SK-N-SH (cell line): Measurements from ENCODE around the gene ZNF503. TPM values are rescaled to one million over a fixed set of nuclear protein-coding genes. Genes with fewer than 3 reads are reported as not detected.

ENCODE experiments used
- CTCF ChIA-PET: fragments of 300-600, 350-600 bp; formaldehyde crosslinking; extraction: SDS; loops from one replicate; lab custom pipeline; 2021; lab: Yijun Ruan, JAX
- POLR2A ChIA-PET: fragments of 350-600 bp; sonication (Branson Sonifier 250); formaldehyde crosslinking; extraction: SDS; loops from one replicate; lab custom pipeline; 2020; ENCODE audit warnings: antibody characterized with exemption, inconsistent platforms; lab: Yijun Ruan, JAX
- DNase-seq: peaks from one replicate; pipeline ENCODE4 v3.0.0; 2012
- H2AFZ ChIP-seq: fragments of 200-600 bp; sonication (generic); 2 replicates; pipeline ENCODE4 v1.8.1; 2016; ENCODE audit warnings: antibody characterized with exemption, mild to moderate bottlenecking, low read depth
- H3F3A ChIP-seq: fragments of 200-600 bp; sonication (generic); replicated peaks from 2 replicates; pipeline ENCODE3; 2016; ENCODE audit warnings: antibody characterized with exemption, mild to moderate bottlenecking; ENCODE audit not compliant: insufficient read depth
- H3K27ac ChIP-seq, 2 experiments: fragments of 200-500 bp in 1 of 2; fragments of 200-600 bp in 1 of 2; sonication (Bioruptor generic) in 1 of 2; sonication (generic), shearing (Covaris generic) in 1 of 2; 2 replicates each; pipeline versions ENCODE4 v1.5.1 to v1.6.1; 2014 to 2016; ENCODE audit warnings: low read depth in 2 of 2, inconsistent platforms in 1 of 2, low read length in 1 of 2, mild to moderate bottlenecking in 1 of 2, mixed read lengths in 1 of 2
- H3K27me3 ChIP-seq: fragments of 200-600 bp; sonication (generic), shearing (Covaris generic); 2 replicates; pipeline ENCODE4 v1.6.1; 2016; ENCODE audit warnings: mixed run types; ENCODE audit not compliant: insufficient read depth
- H3K36me3 ChIP-seq, 2 experiments: fragments of 200-500 bp in 1 of 2; fragments of 200-600 bp in 1 of 2; sonication (Bioruptor generic) in 1 of 2; sonication (generic) in 1 of 2; replicated peaks in 1 of 2; 2 replicates each; pipeline versions ENCODE3 to v1.5.1; 2014 to 2016; ENCODE audit warnings: low read length in 1 of 2, mild to moderate bottlenecking in 1 of 2; ENCODE audit not compliant: insufficient read depth in 2 of 2, control insufficient read depth in 1 of 2
- H3K4me1 ChIP-seq, 2 experiments: fragments of 200-500 bp in 1 of 2; fragments of 200-600 bp in 1 of 2; sonication (Bioruptor generic) in 1 of 2; sonication (generic), shearing (Covaris generic) in 1 of 2; 2 replicates each; pipeline versions ENCODE4 v1.5.1 to v1.6.1; 2014 to 2016; ENCODE audit warnings: low read depth in 1 of 2, low read length in 1 of 2, mixed run types in 1 of 2; ENCODE audit not compliant: insufficient read depth in 2 of 2, control insufficient read depth in 1 of 2
- H3K4me2 ChIP-seq: fragments of 200-600 bp; sonication (generic), shearing (Covaris generic); 2 replicates; pipeline ENCODE4 v1.6.1; 2017; ENCODE audit warnings: mixed run types
- H3K4me3 ChIP-seq, 2 experiments: fragments of 200-500 bp in 1 of 2; fragments of 200-600 bp in 1 of 2; sonication (Bioruptor generic) in 1 of 2; sonication (generic), shearing (Covaris generic) in 1 of 2; 2 replicates each; pipeline versions ENCODE4 v1.5.1 to v1.8.1; 2014 to 2016; ENCODE audit warnings: low read depth in 2 of 2, inconsistent platforms in 1 of 2, low read length in 1 of 2, mild to moderate bottlenecking in 1 of 2, mixed read lengths in 1 of 2, moderate library complexity in 1 of 2
- H3K79me2 ChIP-seq: fragments of 200-600 bp; sonication (generic); 2 replicates; pipeline ENCODE4 v1.8.1; 2017; ENCODE audit warnings: mild to moderate bottlenecking; ENCODE audit not compliant: insufficient read depth
- H3K9ac ChIP-seq: fragments of 200-600 bp; sonication (generic); 2 replicates; pipeline ENCODE4 v1.6.1; 2017; ENCODE audit warnings: mixed run types
- H3K9me2 ChIP-seq: fragments of 200-600 bp; sonication (generic); 2 replicates; pipeline ENCODE4 v1.6.1; 2017; ENCODE audit warnings: mixed run types
- H3K9me3 ChIP-seq: fragments of 200-600 bp; sonication (generic); 2 replicates; pipeline ENCODE4 v1.6.1; 2017; ENCODE audit warnings: mixed run types, mild to moderate bottlenecking, moderate library complexity
- H4K20me1 ChIP-seq: fragments of 200-600 bp; sonication (generic); 2 replicates; pipeline ENCODE4 v1.6.1; 2017; ENCODE audit warnings: mild to moderate bottlenecking, mixed run types; ENCODE audit not compliant: insufficient read depth
- CHD2 ChIP-seq: fragments of 150-350 bp; IDR thresholded peaks from 2 replicates; pipeline ENCODE4 v1.6.1; 2018; ENCODE audit warnings: low read length; ENCODE audit not compliant: partially characterized antibody
- ELF1 ChIP-seq: IDR thresholded peaks from 2 replicates; pipeline ENCODE4 v1.4.0; 2012
- EP300 ChIP-seq, 2 experiments: IDR thresholded peaks; 2 replicates each; pipeline versions ENCODE4 v1.4.0 to v1.6.1; 2012; ENCODE audit warnings: borderline replicate concordance in 1 of 2, low read depth in 1 of 2, low read length in 1 of 2
- EZH2phosphoT487 ChIP-seq: fragments of 200-600 bp; sonication (generic); IDR thresholded peaks from 2 replicates; pipeline ENCODE4 v1.6.1; 2017; ENCODE audit warnings: low read depth, mixed run types, mild to moderate bottlenecking, antibody characterized with exemption, moderate library complexity, borderline replicate concordance
- FOSL2 ChIP-seq: IDR thresholded peaks from 2 replicates; pipeline ENCODE4 v1.4.0; 2012; ENCODE audit warnings: low read depth, mild to moderate bottlenecking, moderate library complexity, borderline replicate concordance
- FOXJ3 ChIP-seq: sonication (generic); formaldehyde crosslinking; IDR thresholded peaks from 2 replicates; pipeline ENCODE4 v1.5.1; 2020; ENCODE audit warnings: mild to moderate bottlenecking, missing genetic modification reagents
- FOXM1 ChIP-seq: IDR thresholded peaks from 2 replicates; pipeline ENCODE4 v1.4.0; 2012; ENCODE audit warnings: low read depth, mild to moderate bottlenecking
- GABPA ChIP-seq: IDR thresholded peaks from 2 replicates; pipeline ENCODE4 v1.4.0; 2012; ENCODE audit warnings: low read depth, mild to moderate bottlenecking
- GATA2 ChIP-seq: sonication (generic); formaldehyde crosslinking; IDR thresholded peaks from 2 replicates; pipeline ENCODE4 v1.5.0; 2020; ENCODE audit warnings: mild to moderate bottlenecking, missing genetic modification reagents
- MEF2A ChIP-seq: IDR thresholded peaks from 2 replicates; pipeline ENCODE4 v1.4.0; 2012; ENCODE audit warnings: low read depth, borderline replicate concordance
- NFIC ChIP-seq: IDR thresholded peaks from 2 replicates; pipeline ENCODE4 v1.4.0; 2012; ENCODE audit warnings: borderline replicate concordance
- POLR2AphosphoS5 ChIP-seq: IDR thresholded peaks from 2 replicates; pipeline ENCODE4 v1.6.1; 2012; ENCODE audit warnings: low read depth, low read length
- RCOR1 ChIP-seq: fragments of 150-350 bp; IDR thresholded peaks from 2 replicates; pipeline ENCODE4 v1.6.1; 2017; ENCODE audit warnings: antibody characterized with exemption, low read length
- RXRA ChIP-seq: IDR thresholded peaks from 2 replicates; pipeline ENCODE4 v1.4.0; 2012; ENCODE audit warnings: low read depth, mild to moderate bottlenecking, borderline replicate concordance
- TAF1 ChIP-seq: IDR thresholded peaks from 2 replicates; pipeline ENCODE4 v1.6.1; 2012; ENCODE audit warnings: low read depth, mild to moderate bottlenecking, low read length, moderate library complexity, borderline replicate concordance
- TEAD4 ChIP-seq: IDR thresholded peaks from 2 replicates; pipeline ENCODE4 v1.4.0; 2012; ENCODE audit warnings: mild to moderate bottlenecking, borderline replicate concordance; ENCODE audit not compliant: insufficient read depth
- ZBTB33 ChIP-seq: IDR thresholded peaks from 2 replicates; pipeline ENCODE4 v1.4.0; 2012; ENCODE audit warnings: low read depth, borderline replicate concordance
- WGBS: methylation state at CpG from one replicate; pipeline ENCODE4 v1.1.6; 2017; ENCODE audit warnings: low lambda C conversion rate; 5-methylcytosine and 5-hydroxymethylcytosine counted together
- polyA plus RNA-seq, 3 experiments: library from polyadenylated mRNA; depleted of rRNA; stranded (reverse); fragments of >200 nt; gene quantifications; 2 replicates each; pipeline ENCODE4 v1.2.3, GENCODE V29; 2012
- TF ChIP-seq, protein P1 (sequence below): fragments of 200-600 bp; sonication (generic); IDR thresholded peaks from 2 replicates; pipeline ENCODE4 v1.6.1; 2017; ENCODE audit warnings: antibody characterized with exemption, mild to moderate bottlenecking, moderate library complexity

The ZNF503 gene
- polyA plus RNA-seq, 1 of the 3 experiments (the other 2 are of a cell fraction) = 5.9 TPM

- Histone ChIP-seq H3K4me3 (no peak overlapping the region), H3K9me3 (peaks cover 5% of the 10 kb centered on the region; the same call in 1 of the 2 replicates), H3K4me1 (no peaks in the 10 kb centered on the region), H3F3A (no peaks in the 10 kb centered on the region), H3K27ac (no peak overlapping the region), H3K36me3 (no peaks in the 10 kb centered on the region), H3K27me3 (no peaks in the 10 kb centered on the region), H4K20me1 (no peaks in the 10 kb centered on the region), H3K79me2 (no peaks in the 10 kb centered on the region)
- DNase-seq = no peak
- 79% methylated on average over 1 of the region's 1 CpG for WGBS
- CTCF ChIA-PET = interaction anchor here (1.0 kb wide), 1 partner anchor 11 kb away, joined by 3 read pairs; no protein-coding TSS in a partner anchor
- no peak for TF ChIP-seq FOXM1
- TF ChIP-seq, all 33 proteins: peak for 0
- Histone ChIP-seq H3K4me2 (no peak overlapping the region), H3K9me2 (no peaks in the 10 kb centered on the region), H3K9ac (no peak overlapping the region), H2AFZ (no peak overlapping the region)
- POLR2A ChIA-PET = no interaction called here
Measured at GRCh38 chr10:75446508-75446907, 44.9 kb upstream of the ZNF503 start.

- Histone ChIP-seq H3K9me2 (no peaks in the 10 kb centered on the region), H4K20me1 (no peaks in the 10 kb centered on the region), H3K4me1 (no peaks in the 10 kb centered on the region), H3K9me3 (peaks cover 5% of the 10 kb centered on the region; the same call in 1 of the 2 replicates), H3K4me3 (no peak overlapping the region), H2AFZ (no peak overlapping the region), H3K4me2 (no peak overlapping the region), H3K79me2 (no peaks in the 10 kb centered on the region), H3K27ac (no peak overlapping the region), H3K27me3 (no peaks in the 10 kb centered on the region), H3K36me3 (no peaks in the 10 kb centered on the region), H3F3A (no peaks in the 10 kb centered on the region), H3K9ac (no peak overlapping the region)
- ChIA-PET POLR2A (interaction anchor here (0.7 kb wide), 1 partner anchor 12 kb away, joined by 3 read pairs; no protein-coding TSS in a partner anchor), CTCF (no interaction called here)
- DNase-seq = no peak
- TF ChIP-seq FOSL2 (no peak), GABPA (no peak), NFIC (no peak), EP300 (IDR thresholded peaks at IDR 0.05; ENCODE audit: borderline replicate concordance in 1 of 2, low read depth in 1 of 2, low read length in 1 of 2) (no peak), TAF1 (no peak), POLR2AphosphoS5 (no peak), TEAD4 (no peak)
- WGBS = 46% methylated on average over 3 of the region's 3 CpGs
Measured at GRCh38 chr10:75444781-75445386, 43.3 kb upstream of the ZNF503 start.

DNA sequence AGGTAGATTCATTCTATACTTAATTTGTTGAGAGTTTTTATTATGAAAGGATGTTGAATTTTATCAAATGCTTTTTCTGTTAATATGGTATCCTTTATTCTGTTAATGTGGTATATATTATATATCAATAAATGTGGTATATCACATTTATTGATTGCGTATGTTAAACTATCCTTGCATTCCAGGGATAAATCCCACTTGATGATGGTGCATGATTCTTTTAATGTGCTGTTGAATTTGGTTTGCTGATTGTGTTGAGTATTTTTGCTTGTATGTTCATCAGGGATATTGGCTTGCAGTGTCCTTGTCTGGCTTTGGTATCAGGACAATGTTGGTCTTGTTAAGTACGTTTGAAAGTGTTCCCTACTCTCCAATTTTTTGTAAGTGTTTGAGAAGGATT lies 41.8 kb upstream of the ZNF503 start:
- no peak for DNase-seq
- Histone ChIP-seq H3F3A (no peaks in the 10 kb centered on the region), H3K9me2 (no peaks in the 10 kb centered on the region), H3K4me3 (no peak overlapping the region), H3K27me3 (no peaks in the 10 kb centered on the region), H2AFZ (no peak overlapping the region), H3K4me1 (no peaks in the 10 kb centered on the region), H3K27ac (no peak overlapping the region), H3K4me2 (no peak overlapping the region), H3K9me3 (peaks cover 5% of the 10 kb centered on the region; the same call in 1 of the 2 replicates), H3K36me3 (no peaks in the 10 kb centered on the region), H3K9ac (no peak overlapping the region), H3K79me2 (no peaks in the 10 kb centered on the region), H4K20me1 (no peaks in the 10 kb centered on the region)
- WGBS = 62% methylated on average over 2 of the region's 2 CpGs
- CTCF ChIA-PET = no interaction called here
- POLR2A ChIA-PET = no interaction called here
- TF ChIP-seq FOSL2 (no peak), CHD2 (no peak), ELF1 (no peak), RCOR1 (no peak), RXRA (no peak), ZBTB33 (no peak), GATA2 (no peak), EZH2phosphoT487 (no peak), FOXJ3 (CRISPR knock-in tag) (no peak), MEF2A (no peak)
- TF ChIP-seq, protein P1, sequence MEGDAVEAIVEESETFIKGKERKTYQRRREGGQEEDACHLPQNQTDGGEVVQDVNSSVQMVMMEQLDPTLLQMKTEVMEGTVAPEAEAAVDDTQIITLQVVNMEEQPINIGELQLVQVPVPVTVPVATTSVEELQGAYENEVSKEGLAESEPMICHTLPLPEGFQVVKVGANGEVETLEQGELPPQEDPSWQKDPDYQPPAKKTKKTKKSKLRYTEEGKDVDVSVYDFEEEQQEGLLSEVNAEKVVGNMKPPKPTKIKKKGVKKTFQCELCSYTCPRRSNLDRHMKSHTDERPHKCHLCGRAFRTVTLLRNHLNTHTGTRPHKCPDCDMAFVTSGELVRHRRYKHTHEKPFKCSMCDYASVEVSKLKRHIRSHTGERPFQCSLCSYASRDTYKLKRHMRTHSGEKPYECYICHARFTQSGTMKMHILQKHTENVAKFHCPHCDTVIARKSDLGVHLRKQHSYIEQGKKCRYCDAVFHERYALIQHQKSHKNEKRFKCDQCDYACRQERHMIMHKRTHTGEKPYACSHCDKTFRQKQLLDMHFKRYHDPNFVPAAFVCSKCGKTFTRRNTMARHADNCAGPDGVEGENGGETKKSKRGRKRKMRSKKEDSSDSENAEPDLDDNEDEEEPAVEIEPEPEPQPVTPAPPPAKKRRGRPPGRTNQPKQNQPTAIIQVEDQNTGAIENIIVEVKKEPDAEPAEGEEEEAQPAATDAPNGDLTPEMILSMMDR = no peak
